HG02885 (cell line): ENCODE data around the gene ZFYVE27.

ENCODE experiments used
- ATAC-seq: cut with Tn5 transposase; IDR thresholded peaks from one replicate; pipeline ENCODE4 v1.9.1; 2021; ENCODE audit warnings: mild to moderate bottlenecking; ENCODE audit not compliant: unreplicated experiment, poor library complexity

The ZFYVE27 gene

DNA sequence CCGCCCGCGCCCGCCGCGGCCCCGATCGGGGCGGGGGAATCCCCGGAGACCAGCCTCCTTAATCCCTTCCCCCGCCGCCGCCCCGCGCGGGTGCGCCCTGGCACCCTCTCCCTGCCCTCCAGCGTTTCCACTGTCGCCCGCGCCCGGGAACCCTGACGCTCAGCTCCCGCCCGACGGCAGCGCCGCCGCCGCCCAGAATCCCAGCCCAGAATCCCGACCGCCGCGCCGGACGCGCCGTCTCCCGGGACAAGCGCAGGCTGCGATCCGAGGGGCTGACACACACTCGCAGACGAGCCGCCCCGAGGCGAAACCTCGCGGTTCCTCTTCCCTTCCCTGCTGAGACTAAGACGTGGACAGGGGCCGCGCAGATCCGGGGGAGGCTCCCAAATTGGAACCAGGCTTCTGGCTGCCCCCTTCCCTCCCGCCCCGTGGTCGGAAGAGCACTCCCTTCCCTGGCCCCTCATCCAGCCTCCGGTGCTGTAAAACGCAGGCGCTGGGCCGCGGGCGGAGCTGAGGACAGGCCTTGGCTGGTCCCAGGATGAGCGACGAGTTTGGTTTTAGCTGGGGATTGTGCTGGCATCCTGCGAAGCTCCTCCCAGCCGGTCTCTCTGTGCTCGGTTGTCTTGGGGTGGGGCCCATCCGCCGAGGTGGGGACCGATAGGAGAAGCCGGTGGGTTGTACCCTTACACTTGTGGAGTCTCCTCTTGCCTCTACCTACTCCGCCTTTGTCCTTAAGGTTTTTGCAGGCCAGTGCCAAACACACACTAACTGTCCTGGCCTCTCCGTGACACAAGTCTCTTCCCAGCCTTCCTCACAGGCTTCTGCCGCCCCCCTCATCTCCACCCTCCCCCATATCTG, 22.3 kb upstream of the ZFYVE27 start:
- peak; percentile 29 for ATAC-seq

DNA sequence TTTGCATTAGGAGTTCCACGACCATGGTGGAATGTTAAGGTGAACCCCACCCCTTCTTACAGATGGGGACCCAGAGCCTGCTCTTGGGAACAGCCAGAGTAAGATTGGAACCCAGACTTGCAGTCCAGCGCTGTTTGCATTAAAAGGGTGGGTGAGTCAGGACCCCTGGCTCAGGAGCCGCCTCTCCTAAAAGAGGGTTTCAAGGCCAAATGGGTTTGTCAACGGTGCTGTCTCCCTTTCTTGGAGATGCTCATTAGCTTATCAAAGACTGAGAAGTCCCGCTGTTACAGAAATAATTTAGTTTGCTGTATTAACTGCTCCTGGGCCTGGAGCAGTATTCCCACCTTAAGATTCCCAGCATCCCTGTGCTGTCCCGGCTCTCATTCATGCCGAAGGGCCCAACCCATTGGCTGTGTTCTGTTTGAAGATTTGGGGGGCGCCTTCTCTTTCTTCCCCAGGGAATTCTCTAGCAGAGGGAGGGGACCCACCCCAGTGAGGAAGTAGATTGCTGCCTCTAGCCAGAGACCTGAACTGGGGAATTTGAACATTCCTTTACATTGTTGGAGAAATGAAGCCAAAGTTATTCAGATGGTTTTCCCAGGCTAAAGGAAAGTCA, 21.6 kb upstream of the ZFYVE27 start:
- no peak for ATAC-seq

DNA sequence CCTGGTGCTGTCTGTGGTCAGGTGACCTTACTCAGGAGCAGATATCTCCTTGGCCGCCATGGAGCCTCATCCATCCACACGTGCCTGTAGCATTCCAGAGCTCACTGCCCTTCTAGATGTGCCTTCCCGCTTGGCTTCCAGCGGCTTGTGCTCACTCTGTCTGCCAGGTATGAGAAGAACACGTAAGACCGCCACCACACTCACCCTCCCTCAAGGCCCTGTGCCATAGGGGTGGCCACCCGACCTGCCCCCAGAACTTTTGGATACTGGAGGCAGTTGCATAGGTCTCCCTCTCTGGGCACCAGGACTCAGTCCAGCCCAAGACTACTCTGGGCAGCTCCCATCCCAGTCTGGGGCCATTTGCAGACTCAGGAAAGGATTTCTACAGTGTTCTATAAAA, 19.3 kb upstream of the ZFYVE27 start:
- ATAC-seq, result no peak

DNA sequence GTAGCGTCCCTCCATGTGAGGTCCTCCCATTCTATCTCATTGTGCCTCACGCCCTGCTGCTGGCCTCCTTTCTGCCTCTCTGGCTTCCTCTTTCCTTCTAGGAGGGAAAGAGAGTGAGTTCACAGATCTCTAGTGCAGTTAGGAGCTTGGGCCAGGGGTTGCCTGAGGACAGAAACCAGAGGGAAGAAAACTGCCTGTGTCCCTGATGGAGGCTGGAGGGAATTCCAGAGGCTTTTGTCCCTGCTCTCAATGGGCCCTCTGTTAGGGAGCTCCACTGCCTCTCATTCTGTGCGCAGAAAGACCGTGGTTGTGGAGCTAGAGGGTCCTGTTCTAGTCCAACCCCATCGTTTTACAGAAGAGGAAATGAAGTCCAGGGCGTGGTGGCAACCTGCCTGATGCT, 18.8 kb upstream of the ZFYVE27 start:
- no peak for ATAC-seq

DNA sequence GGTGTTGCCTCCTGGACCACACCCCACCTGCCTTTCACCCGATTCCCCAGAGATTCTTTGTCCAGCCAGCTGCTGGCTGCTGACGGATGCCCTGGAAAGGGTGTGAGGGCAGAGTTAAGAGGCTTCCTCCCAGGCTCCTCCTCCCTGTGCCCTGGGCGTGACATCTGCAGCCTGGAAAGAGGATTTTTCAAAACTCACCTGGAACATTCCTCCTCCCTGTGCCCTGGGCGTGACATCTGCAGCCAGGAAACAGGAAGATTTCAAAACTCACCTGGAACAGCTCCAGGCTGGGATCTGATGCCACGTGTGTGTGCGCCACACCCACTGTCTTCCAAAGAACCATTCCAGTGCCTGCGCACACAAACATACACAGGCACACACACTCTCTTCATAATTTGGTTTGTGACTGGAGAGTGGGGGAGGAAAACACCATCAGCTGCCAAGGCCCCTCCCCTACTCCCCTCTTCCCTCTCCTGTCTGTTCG, 18.2 kb upstream of the ZFYVE27 start:
- ATAC-seq, result no peak

DNA sequence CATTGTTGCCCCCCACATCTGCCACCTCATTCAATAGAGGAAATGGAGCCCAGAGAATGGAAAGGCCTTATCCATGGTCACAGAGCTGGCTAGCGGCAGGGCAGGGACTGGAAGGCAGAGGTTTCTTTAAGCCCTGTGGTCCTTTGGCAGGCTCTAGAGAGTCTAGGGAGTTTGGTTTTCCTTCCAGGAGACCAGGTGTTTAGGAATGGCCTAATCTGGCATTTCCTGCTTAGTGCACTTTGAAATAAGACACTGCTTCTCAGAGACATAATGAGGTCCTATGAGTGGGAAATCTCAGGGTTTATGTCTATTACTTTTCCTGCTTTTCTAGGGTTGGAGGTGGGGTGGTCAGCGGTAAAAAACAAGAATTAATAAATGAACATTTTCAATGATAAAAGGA, 17.3 kb upstream of the ZFYVE27 start:
- no peak for ATAC-seq

DNA sequence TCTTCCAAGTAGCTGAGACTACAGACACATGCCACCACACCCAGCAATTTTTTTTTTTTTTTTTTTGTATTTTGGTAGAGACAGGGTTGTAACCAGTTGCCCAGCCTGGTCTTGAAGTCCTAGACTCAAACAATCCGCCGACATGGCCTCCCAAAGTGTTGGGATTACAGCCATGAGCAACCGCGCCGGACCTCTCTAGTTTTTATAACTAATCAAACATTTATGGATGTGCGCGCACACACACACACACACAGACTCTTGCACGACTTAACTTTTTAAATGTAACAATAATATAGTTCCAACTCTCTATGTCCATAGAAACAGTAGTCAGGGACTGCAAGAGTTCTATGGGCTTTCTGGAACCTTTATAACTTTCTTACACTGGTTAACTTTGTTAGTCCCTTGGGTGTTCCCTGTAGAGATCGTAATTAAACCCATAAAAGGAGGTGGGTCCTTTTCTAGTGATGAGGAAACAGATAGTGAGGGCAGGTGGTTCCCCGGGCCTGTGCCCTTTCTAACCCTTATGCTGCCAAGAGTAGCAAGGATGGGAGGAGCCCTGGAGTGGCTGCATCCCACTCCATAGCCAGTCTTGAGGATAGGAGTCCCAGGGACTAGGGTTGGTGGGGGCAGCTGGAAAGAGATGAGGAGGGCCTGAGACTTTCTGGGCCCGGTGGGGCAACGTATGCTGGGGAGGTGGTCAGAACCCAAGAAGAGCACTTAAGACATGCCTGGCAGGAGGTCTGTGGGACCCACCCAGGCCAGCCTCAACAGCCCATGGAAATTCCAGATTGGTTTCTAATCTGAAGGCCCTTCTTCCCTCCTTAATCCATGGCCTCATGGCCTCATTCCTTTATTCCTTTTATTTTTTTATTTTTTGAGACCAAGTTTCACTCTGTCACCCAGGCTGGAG, 14.8 kb upstream of the ZFYVE27 start:
- no peak for ATAC-seq

DNA sequence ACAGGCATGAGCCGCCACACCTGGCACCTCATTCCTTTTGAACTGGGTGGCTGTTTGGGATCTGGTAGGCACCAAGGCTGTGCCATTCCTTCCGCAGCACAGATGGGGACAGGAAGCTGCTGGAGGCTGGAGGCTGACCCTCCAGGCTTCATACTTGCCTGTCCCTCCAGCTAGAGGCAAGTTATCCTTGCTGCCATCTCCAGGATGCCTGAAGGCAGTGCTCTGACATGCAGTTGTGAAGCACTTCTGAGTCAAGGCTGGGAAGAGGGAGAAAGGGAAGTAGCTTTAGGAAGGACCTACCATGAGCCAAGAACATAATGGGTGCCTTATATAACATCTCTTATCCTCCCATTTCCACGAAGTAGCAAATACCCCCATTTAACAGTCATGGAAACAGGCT, 13.9 kb upstream of the ZFYVE27 start:
- no peak for ATAC-seq

DNA sequence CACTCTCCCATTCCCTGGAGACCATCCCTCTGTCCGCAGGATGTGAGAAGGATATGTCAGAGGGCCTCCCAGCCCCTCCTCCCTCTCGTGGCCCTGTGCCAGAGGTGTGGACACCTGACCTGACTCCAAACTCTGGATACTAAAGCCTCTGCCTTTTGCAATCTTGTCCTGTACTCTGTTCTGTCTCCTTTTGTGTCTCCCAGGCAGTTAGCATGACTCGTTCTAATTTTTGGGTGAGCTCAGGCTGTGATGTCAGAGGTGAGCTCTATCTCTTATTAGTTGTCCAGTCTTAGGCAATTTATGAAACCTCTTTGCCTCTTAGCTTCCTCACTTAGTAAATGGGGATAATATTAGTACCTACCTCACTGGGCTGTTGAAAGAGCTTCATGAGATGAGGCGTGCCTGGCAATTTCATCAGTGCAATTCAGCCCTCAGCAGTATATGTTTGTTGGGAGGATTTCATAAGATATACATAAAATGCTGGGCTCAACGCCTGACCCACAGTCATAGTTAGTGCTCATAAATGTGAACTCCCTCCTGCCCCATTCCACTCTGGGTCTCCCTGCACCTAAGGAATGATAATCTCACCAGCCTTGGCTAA, 12.5 kb upstream of the ZFYVE27 start:
- no peak for ATAC-seq

DNA sequence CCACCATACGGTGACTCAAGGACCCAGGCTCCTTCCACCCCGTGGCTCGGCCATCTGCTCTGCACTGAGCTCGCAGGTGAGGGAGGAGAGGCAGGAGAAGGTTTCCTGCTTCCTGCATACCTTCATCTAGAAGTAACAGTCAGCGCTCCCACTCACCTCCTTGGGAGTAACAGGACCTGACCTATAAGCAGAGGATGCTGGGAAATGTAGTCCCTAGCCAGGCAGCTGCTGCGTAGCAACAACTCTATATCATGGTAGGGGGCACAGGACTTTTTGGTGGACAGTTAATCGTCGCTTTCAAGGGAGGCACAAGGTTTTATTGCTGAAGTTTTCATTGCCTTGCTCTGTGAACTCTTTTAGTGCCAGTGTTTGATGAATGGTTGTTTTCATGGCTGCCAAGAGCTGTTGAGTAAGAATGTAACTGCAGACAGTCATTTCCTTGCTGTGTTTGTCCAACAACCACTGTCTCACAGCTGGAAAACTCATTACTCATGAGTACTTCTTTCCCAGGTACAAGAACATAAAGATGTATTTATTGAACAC, 10.2 kb upstream of the ZFYVE27 start:
- no peak for ATAC-seq

DNA sequence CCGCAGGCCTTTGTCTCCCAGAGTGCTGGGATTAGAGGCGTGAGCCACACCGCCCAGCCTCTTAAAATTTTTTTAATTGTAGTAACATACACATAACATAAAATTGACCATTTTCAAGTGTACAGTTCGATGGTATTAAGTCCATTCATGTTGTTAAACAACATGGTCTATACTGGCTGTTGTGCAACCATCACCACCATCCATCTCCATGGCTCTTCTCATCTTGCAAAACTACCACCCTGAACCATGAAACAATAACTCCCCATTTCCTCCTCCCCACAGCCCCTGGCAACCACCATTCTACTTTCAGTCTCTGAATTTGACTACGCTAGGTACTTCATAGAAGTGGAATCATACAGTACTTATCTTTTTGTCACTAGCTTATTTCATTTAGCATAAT, 7.9 kb upstream of the ZFYVE27 start:
- ATAC-seq, result no peak

DNA sequence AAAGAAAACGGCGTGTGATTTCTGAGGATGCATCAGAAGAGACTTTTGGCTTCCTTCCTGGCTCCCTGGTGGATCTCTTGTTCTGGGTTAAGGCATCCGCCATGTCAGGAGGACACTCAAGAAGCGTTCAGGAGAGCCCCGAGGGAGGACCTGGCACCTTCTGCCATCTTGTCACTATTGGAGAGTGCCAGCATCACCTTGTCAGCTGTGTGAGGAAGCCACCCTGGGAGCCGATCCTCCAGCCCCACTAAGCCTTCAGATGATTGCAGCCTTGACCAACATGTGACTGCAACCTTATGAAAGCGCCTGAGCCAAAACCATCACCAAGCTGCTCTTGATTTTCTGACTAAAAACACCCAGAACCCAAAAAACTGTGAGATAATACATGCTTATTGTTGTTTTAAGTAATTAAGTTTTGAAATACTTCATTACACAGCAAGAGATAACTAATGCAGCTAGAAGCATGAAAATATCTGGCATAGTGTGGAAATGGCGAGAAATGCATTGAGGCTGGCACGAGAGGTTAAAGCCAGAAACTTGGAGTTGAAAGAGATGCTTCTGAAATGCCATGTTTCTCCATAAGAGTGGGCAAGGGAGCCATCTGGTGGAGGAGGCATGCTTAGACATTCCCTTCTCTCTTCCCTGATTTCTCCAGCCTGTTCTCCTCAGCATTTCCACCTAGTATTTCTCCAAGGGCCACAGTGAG, 5.4 kb upstream of the ZFYVE27 start:
- ATAC-seq, result no peak

DNA sequence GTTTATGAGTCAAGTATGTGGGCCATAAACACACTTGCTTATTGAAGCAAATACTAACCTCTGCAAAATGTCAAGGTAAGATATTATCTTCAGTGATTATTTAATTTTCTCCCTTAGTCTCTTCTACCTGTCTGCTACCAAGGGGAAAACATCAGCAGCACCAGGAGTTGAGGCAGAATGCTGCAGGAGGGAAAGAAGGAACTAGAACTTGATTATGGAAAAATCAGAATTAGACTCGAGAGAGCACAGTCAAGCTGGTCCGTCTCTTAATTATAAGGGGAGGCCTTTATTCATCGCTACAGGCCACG, 4.9 kb upstream of the ZFYVE27 start:
- ATAC-seq, result no peak

DNA sequence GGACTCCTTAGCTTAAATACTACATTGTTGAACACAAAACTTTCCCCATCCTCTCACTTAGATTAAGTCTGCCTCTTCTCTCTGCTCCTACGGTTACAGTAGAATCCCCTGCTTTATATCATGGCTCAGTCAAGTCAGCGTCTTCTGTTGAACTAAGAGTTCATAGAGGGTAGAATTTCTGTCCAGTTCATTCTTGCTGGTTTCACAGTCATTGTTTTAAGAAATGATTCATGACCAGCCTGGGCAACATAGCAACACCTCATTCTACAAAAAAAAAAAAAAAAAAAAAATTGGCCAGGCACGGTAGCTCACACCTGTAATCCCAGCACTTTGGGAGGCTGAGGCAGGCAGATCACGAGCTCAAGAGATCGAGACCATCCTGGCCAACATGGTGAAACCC, 3.7 kb upstream of the ZFYVE27 start:
- ATAC-seq, result no peak

DNA sequence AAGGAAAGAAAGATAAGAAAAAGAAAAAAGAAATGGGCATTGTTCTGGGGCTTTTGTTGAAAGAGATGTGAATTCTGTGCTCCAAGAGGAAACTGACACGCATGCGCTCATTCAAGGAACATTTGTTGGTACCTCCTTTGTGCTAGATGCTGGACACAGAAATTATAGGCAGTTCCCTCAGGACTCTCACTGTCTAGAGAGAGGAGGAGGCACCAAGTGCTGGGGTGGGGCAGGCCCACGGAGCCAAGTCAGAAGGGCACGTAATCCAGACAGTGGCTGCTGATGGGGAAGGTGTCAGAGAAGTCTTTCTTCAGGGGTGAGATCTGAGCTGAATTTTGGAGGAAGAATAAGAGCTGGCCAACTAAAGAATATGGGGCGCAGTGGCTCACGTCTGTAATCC, 2.9 kb upstream of the ZFYVE27 start:
- no peak for ATAC-seq

DNA sequence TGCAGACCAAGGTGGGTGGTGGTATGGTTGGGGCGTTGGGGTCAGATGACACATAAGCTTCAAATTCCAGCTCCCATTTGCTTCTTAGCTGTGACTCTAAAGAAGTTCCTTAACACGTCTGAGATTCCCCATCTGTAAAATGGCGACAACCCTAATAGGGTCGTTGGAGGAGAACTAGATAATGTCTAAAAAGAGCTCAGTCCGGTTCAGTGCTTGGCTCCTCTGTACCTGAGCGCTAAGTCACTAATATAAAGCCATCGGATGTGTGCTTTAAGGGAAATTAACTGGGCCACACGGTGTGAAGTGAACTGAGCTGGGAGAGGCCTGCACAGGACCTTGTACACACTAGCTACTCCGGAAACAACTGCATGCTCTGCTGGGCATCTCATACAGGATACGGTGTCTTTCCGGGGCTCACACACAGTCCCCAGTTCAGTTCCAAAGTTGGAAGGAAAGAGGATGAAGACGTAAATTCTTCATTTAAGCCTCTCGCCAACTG, 476 bp upstream of the ZFYVE27 start:
- peak; percentile 37 for ATAC-seq

DNA sequence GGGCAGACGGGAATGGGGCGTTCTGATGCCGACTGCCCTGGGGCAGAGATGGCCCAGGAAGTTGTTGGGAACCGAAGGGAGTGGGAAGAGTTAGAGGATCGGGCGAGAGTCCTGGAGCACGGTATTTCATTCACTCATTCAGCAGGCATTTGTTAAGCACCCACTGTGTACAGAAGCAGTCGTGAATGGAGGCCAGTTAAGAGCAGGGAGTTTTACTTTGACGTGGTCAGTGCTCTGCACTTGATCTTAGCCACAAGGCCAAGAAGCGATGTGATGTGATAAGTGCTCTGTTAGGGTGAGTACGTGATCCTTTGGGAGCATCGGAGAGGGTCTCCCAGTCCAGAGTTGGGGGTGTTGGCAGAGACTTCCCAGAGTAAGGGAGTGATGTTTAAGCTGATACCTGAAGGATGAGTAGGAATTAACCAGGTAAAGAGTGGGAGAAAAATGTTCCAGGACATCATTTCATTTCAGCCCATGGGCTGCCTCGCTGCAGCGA, 890 bp downstream of the ZFYVE27 start:
- ATAC-seq, result peak; percentile 16

DNA sequence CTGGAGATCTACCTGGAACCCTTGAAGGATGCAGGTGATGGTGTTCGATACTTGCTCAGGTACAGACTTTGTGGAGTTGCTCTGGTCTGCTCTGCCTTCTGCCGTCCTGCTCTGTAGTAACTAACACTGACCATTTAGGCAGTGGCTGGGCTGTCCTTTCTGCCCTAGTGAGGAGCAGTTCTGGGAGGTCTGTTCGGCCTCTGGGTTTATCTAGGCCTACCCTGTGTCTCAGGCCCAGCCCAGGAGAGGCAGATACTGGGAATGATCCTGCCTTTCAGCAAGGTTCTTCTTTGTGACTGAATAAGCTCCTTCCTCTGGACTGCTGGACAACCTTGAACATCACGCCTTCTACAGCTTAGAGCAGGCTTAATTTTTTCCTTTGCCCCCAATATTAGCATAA, 1.7 kb downstream of the ZFYVE27 start:
- no peak for ATAC-seq

DNA sequence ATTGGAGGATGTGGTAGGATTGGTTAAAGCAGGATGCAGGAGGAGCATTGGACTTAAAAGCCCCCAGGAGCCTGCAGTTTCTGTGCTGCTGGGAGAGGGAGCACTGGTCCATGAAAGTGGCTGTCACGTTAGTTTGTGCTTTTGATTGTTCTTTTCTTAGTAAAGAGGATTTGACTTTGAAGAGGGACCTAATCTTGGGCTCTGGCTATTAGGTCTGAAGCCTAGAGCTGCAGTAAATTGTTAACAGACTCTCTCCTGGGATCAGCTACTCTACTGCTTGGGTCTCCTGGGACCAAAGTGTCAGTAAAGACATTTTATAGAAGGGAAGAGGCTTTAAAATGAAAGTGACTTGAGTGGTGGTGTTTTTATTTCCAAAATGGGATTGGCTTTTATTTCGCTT, 3.7 kb downstream of the ZFYVE27 start:
- no peak for ATAC-seq
